ENCODE measurements around the gene GTF2H4. TPM values are rescaled to one million over a fixed set of nuclear protein-coding genes. Genes with fewer than 3 reads are reported as not detected.

GTF2H4 gene
- total and polyA plus RNA-seq, 10 of the 15 experiments (the other 5 are each of a cell fraction or from before 2014, with no cell fraction given): 1.1 to 43.8 (median 18.9) TPM

DNA sequence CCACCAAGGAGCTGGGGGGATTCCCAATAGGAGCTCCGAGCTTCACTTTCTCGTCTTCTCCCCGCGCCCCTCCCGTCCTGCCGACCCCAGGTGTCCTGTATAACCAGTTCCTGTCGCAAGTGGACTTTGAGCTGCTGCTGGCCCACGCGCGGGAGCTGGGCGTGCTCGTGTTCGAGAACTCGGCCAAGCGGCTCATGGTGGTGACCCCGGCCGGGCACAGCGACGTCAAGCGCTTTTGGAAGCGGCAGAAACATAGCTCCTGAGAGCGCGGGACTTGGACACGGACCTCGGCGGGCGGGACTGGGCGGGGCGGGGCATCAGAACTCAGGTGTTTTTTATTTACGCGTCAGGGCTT, 5.7 kb downstream of the GTF2H4 start:
- Histone ChIP-seq H3K9me3 (replicated peaks; ENCODE audit: control insufficient read depth, insufficient read depth, low read length) (no peaks in the 10 kb centered on the region), H3K9ac (ENCODE audit: control insufficient read depth, insufficient read depth, low read length) (peak overlapping the region; percentile 86; the same call in 1 of the 2 replicates), H2AFZ (ENCODE audit: control insufficient read depth, low read depth, low read length) (peak overlapping the region; percentile 77), H3K4me2 (ENCODE audit: control insufficient read depth, insufficient read depth) (peak overlapping the region; percentile 99), H3K27me3 (replicated peaks in 1 of 2; ENCODE audit: control insufficient read depth in 2 of 2, insufficient read depth in 2 of 2, low read length in 1 of 2) (no peaks in the 10 kb centered on the region), H3K4me3 (peak overlapping the region; percentile 91; the same call in 1 of the 2 replicates), H3K79me2 (ENCODE audit: control insufficient read depth, insufficient read depth, low read length) (peaks cover 12% of the 10 kb centered on the region), H3K4me1 (ENCODE audit: control insufficient read depth, insufficient read depth, low read length) (peaks cover 10% of the 10 kb centered on the region), H3K36me3 (ENCODE audit: control insufficient read depth in 2 of 2, insufficient read depth in 2 of 2, low read length in 1 of 2) (peaks cover 6 to 8% of the 10 kb centered on the region in 2 experiments; a peak in 3 of 4 replicates), H3K27ac (ENCODE audit: control insufficient read depth, insufficient read depth) (peak overlapping the region; percentile 56), H4K20me1 (ENCODE audit: control insufficient read depth, insufficient read depth) (no peaks in the 10 kb centered on the region)
- in situ Hi-C loops (cut with MboI): no loop called here
- intact Hi-C loops (cut with micrococcal nuclease; ENCODE audit: unreplicated experiment): loop anchor here (1.0 to 2.0 kb wide), 2 partner anchors 85 to 129 kb away; no protein-coding TSS in a partner anchor
- ChIA-PET RAD21 (ENCODE audit: unreplicated experiment) (interaction anchor here (0.7 to 4.6 kb wide), 50 partner anchors 9 to 460 kb away, joined by 3 to 138 read pairs (median 5); partner anchors contain the start of genes CCHCR1, DDR1, IER3 and MDC1), POLR2A (interaction anchor here (0.6 to 4.4 kb wide), 22 partner anchors 10 to 545 kb away, joined by 3 to 50 read pairs (median 3); partner anchors contain the start of genes DDR1, FLOT1 and MDC1), CTCF (interaction anchor here (0.9 to 9.3 kb wide), 35 partner anchors 10 to 460 kb away, joined by 3 to 122 read pairs (median 7); partner anchors contain the start of genes DDR1 and DHX16), SMC1A (ENCODE audit: uncharacterized antibody, unreplicated experiment) (interaction anchor here (0.6 to 7.9 kb wide), 29 partner anchors 11 to 372 kb away, joined by 3 to 141 read pairs (median 4); partner anchors contain the start of genes DDR1 and MRPS18B)
- no peak for DNase-seq (ENCODE audit: low read depth, low spot score)
- ATAC-seq: peak; percentile 74
- FAIRE-seq: no peak
- 44% methylated on average over 28 of the region's 31 CpGs for WGBS (ENCODE audit: insufficient coverage, insufficient replicate concordance, low lambda C conversion rate, missing lambda C conversion rate)
- no TSS peak for BruUV-seq (replicated peaks)
- TF ChIP-seq RFX5 (IDR thresholded peaks at IDR 0.05; ENCODE audit: low read depth, low read length) (no peak), RELB (IDR thresholded peaks at IDR 0.05; ENCODE audit: low read depth) (peak; percentile 42; the same call in 1 of the 2 replicates), HCFC1 (IDR thresholded peaks at IDR 0.05; ENCODE audit: low read length) (no peak), ZNF592 (IDR thresholded peaks at IDR 0.05) (no peak), FOXK2 (IDR thresholded peaks at IDR 0.05) (no peak), HDGF (IDR thresholded peaks at IDR 0.05) (peak; percentile 79; the same call in 1 of the 2 replicates), NBN (IDR thresholded peaks at IDR 0.05) (peak; percentile 31; the same call in 1 of the 2 replicates), EED (IDR thresholded peaks at IDR 0.05; ENCODE audit: low read depth) (0 out of 2 replicates have a peak, but pooled peaks have one; percentile 6), MTA2 (IDR thresholded peaks at IDR 0.05; ENCODE audit: low read depth) (peak; percentile 40; the same call in 1 of the 2 replicates), EP300 (IDR thresholded peaks at IDR 0.05; ENCODE audit: borderline replicate concordance in 1 of 2, control insufficient read depth in 1 of 2, low read depth in 2 of 2, low read length in 2 of 2) (no peak), SMAD5 (IDR thresholded peaks at IDR 0.05; ENCODE audit: low read depth) (no peak), SP1 (IDR thresholded peaks at IDR 0.05; ENCODE audit: low read depth, low read length) (no peak)
- TF ChIP-seq, protein P1, sequence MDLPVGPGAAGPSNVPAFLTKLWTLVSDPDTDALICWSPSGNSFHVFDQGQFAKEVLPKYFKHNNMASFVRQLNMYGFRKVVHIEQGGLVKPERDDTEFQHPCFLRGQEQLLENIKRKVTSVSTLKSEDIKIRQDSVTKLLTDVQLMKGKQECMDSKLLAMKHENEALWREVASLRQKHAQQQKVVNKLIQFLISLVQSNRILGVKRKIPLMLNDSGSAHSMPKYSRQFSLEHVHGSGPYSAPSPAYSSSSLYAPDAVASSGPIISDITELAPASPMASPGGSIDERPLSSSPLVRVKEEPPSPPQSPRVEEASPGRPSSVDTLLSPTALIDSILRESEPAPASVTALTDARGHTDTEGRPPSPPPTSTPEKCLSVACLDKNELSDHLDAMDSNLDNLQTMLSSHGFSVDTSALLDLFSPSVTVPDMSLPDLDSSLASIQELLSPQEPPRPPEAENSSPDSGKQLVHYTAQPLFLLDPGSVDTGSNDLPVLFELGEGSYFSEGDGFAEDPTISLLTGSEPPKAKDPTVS (IDR thresholded peaks at IDR 0.05; ENCODE audit: low read depth, low read length): no peak
- TF ChIP-seq, protein P2, sequence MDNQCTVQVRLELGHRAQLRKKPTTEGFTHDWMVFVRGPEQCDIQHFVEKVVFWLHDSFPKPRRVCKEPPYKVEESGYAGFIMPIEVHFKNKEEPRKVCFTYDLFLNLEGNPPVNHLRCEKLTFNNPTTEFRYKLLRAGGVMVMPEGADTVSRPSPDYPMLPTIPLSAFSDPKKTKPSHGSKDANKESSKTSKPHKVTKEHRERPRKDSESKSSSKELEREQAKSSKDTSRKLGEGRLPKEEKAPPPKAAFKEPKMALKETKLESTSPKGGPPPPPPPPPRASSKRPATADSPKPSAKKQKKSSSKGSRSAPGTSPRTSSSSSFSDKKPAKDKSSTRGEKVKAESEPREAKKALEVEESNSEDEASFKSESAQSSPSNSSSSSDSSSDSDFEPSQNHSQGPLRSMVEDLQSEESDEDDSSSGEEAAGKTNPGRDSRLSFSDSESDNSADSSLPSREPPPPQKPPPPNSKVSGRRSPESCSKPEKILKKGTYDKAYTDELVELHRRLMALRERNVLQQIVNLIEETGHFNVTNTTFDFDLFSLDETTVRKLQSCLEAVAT (IDR thresholded peaks at IDR 0.05): peak; percentile 37; the same call in 1 of the 2 replicates
